Caki2 (cell line): Measurements from ENCODE around the gene MAP4K3. TPM values are rescaled to one million over a fixed set of nuclear protein-coding genes. Genes with fewer than 3 reads are reported as not detected.
"Not testable (repeated sequence)": the region's sequence is repeated elsewhere in the genome, so short reads cannot be mapped to it uniquely, and the experiment has no call there.

Source experiments
- DNase-seq: peaks from one replicate; pipeline ENCODE4 v3.0.0-alpha.2; 2015; ENCODE audit warnings: low read depth
- in situ Hi-C: cut with HindIII; loops from 2 replicates; pipeline ENCODE4 v1.10.0; 2016; ENCODE audit warnings: low sequenced_read_pairs, low pct_unique_long_range_greater_than_20kb, mixed read lengths
- total RNA-seq: library from RNA; depleted of rRNA; stranded (reverse); fragments of >200 nt; shearing (Covaris generic); gene quantifications from 2 replicates; pipeline ENCODE4 v1.2.3, GENCODE V29; 2014; ENCODE audit warnings: low replicate concordance

The MAP4K3 gene
- total RNA-seq, 1 experiment from 2014 or later = 16.7 TPM

- DNase-seq = no peak
- in situ Hi-C loops = no loop called here
Observed at GRCh38 chr2:39418491-39418890, 18.6 kb downstream of the MAP4K3 start.

- no peak for DNase-seq
- in situ Hi-C loops = no loop called here
Observed at GRCh38 chr2:39416140-39416539, 20.9 kb downstream of the MAP4K3 start.

- in situ Hi-C loops = no loop called here
- DNase-seq = no peak
Observed at GRCh38 chr2:39413063-39413737, 23.9 kb downstream of the MAP4K3 start.

- in situ Hi-C loops = no loop called here
- peak; percentile 81 for DNase-seq
Observed at GRCh38 chr2:39411181-39411944, 25.7 kb downstream of the MAP4K3 start.

- in situ Hi-C loops = no loop called here
- DNase-seq = no peak
Observed at GRCh38 chr2:39409697-39410389, 27.2 kb downstream of the MAP4K3 start.

- in situ Hi-C loops = no loop called here
- DNase-seq = peak; percentile 70
Observed at GRCh38 chr2:39408351-39409136, 28.5 kb downstream of the MAP4K3 start.

- no peak for DNase-seq
- in situ Hi-C loops = no loop called here
Observed at GRCh38 chr2:39407516-39408296, 29.4 kb downstream of the MAP4K3 start.

- no peak for DNase-seq
- in situ Hi-C loops = no loop called here
Observed at GRCh38 chr2:39405364-39405763, 31.7 kb downstream of the MAP4K3 start.

- in situ Hi-C loops = no loop called here
- DNase-seq = no peak
Observed at GRCh38 chr2:39403311-39403710, 33.8 kb downstream of the MAP4K3 start.

GRCh38 chr2:39401319-39401718 lies 35.8 kb downstream of the MAP4K3 start:
- in situ Hi-C loops = no loop called here
- no peak for DNase-seq

GRCh38 chr2:39399570-39399969 lies 37.5 kb downstream of the MAP4K3 start:
- DNase-seq = no peak
- in situ Hi-C loops = no loop called here

GRCh38 chr2:39395313-39395712 lies 41.8 kb downstream of the MAP4K3 start:
- DNase-seq = no peak
- in situ Hi-C loops = no loop called here

- DNase-seq = no peak
- in situ Hi-C loops = no loop called here
Observed at GRCh38 chr2:39394516-39394961, 42.5 kb downstream of the MAP4K3 start.

- in situ Hi-C loops = no loop called here
- no peak for DNase-seq
Observed at GRCh38 chr2:39392672-39393071, 44.4 kb downstream of the MAP4K3 start.

GRCh38 chr2:39390216-39390615 lies 46.9 kb downstream of the MAP4K3 start:
- no peak for DNase-seq
- in situ Hi-C loops = no loop called here

- in situ Hi-C loops = no loop called here
- DNase-seq = no peak
Observed at GRCh38 chr2:39386064-39386463, 51.0 kb downstream of the MAP4K3 start.

GRCh38 chr2:39385172-39385571 lies 51.9 kb downstream of the MAP4K3 start:
- in situ Hi-C loops = no loop called here
- DNase-seq = no peak

- in situ Hi-C loops, DNase-seq: not testable (repeated sequence)
Observed at GRCh38 chr2:39384071-39384470, 53.0 kb downstream of the MAP4K3 start.
